A172 (cell line): ENCODE data around the gene SLC9A8. TPM values are rescaled to one million over a fixed set of nuclear protein-coding genes. Genes with fewer than 3 reads are reported as not detected.

Experiments used
- DNase-seq: peaks from one replicate; pipeline ENCODE4 v3.0.0-alpha.2; 2015; ENCODE audit warnings: low spot score
- total RNA-seq: library from RNA; depleted of rRNA; stranded (reverse); fragments of >200 nt; shearing (Covaris generic); gene quantifications from 2 replicates; pipeline ENCODE4 v1.2.3, GENCODE V29; 2014

Gene SLC9A8
- total RNA-seq, 1 experiment from 2014 or later: 9.9 TPM

DNA sequence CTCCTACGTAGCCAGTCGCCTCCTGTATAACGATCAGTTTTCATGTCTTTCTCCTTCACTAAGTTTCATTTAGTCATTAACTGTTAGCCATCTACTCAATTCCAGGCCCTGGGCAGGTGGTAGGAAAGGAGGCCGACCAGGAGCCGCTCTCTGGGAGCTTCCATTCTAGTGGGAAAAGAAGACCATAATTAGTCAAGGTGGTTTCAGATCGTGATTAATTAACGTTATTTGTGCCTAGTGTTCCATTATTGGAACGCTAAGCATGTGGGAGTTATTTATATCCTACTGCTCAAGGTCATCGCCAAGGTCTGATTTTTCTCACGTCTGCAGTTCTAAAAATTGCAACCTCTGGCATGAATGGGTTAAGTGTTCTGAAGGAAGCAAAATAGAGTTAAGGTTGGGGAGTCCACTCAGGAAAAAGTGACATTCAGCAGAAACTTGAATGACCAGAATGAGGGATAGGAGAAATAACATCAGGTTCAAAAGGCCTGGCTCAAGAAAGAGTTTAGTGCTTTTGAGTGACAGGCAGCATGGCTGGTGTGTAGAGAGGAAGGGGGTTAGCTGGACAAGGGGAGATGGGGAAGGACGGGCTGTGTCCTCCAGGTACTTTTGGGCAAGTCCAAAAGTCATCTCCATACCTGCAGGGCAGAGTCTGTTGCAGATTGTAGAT lies 812 bp downstream of the SLC9A8 start:
- no peak for DNase-seq

DNA sequence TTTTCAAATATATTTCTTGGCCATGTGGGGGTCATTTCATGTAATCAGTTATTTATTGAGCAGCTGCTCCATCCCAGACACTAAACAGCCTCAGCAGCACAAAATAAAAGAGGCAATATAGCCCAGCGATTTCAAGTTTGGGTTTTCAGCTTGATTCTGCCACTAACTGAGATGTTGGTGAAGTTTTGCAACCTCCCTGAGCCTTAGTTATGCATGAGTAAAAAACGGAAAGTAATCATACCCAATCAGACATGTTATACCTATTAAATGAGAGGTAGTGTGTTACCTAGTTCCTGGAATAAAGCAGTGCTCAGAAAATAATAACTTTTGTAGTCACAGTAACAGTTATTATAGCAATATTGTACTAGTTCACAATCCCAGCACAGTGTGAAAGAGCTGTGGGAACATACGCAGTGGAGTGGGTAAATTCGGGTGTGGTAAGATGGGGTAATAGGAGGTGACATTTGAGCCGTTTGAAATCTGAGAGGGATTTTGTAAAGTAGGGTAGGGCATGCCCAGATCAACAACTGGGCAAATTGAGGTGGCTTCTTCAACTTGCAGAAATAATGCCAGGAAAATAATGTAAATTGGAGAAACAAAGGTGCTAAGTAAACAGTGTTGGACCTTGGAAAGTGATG lies 1.5 kb downstream of the SLC9A8 start:
- no peak for DNase-seq

DNA sequence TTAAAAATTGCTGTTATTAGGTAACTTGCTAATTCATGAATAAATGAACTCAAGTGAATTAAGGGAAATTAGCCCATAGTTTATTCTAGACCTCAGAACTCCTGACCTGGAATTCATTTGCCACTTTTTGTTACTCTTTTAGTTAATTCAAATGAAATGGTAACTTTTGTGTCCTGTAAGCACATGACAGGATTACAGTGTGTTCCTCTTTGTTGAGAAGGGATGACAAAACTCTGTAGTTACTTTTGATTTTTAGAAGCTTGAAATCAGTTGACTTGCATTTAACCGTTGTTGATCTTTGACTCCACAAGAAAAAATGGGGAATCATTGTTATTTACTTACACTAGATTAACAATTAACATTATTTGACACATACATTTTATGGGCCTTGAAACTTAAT lies 6.2 kb downstream of the SLC9A8 start:
- DNase-seq: no peak

DNA sequence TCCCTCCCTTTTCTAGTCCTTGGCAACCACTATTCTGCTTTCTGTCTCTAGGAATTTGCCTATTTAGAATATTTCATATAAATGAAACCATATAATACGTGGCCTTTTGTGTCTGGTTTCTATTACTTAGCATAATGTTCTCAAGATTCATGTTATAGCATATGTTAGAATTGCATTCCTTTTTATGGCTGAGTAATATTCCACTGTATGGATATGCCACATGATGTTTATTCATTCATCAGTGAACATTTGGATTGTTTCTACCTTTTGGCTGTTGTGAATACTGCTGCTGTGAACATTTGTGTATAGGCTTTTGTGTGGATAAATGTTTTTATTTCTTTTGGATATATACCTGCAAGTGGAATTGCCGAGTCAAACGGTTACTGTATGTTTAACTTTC lies 7.1 kb downstream of the SLC9A8 start:
- no peak for DNase-seq

DNA sequence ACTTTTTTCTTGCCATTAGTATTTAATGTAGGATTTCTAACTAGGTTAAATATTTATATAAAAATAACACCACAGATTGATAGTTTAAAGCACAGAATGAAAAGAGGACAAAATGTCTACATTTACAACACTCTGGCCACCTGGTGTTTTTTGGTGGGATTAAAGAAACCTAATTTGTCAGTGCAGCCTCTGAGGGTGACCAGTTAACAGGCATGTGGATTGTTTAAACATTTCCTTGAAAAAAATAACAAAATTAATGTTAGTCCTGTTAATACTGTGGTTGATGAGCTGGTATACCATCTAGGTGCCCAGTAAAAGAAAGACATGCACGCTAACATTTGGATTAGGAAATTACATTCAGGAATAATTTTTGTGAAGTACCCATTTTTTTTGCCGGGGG lies 8.8 kb downstream of the SLC9A8 start:
- DNase-seq: no peak

GRCh38 chr20:49821870-49822331 lies 9.3 kb downstream of the SLC9A8 start:
- DNase-seq: peak; percentile 40

GRCh38 chr20:49823152-49823847 lies 10.7 kb downstream of the SLC9A8 start:
- DNase-seq: no peak

DNA sequence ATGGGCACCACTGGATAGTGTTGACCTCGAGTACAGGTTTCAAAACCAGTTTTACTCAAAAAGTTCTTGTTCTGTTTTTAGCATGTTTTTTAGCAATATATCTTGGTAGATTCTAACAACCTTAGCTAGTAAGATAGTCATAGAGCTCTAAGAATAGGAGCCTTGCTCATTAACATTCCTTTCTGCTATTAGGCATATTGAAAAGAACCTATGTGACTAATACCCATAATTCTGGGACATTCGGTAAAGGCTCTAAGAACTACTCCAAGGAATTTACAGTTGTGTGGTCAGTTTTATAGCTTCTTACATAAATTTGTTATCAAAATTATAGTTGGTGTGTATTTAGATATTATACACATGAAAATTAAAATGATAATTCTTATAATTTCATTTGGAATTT lies 11.6 kb downstream of the SLC9A8 start:
- no peak for DNase-seq

DNA sequence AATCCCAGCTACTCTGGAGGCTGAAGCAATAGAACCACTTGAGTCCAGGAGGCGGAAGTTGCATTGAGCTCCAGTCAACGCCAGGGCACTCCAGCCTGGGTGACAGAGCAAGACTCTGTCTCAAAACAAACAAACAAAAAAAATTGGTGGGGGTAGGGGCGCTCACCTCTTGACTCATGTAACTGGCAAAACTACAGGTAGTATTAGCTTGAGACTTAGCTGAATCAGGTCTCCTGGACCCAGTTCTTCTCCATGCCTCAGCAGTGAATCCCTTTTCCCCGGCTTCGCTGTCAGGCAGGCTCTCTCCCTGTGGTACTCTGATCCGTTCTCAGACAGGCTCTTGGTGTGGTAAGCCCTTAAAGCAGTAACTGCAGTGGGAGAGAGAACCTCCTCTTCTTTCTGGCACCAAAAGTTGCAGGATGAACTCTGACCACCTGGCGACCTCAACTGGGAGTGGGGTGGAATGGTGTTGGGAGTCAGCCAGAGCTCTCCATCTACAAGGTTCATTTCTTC lies 12.9 kb downstream of the SLC9A8 start:
- DNase-seq: no peak

- no peak for DNase-seq
Observed at GRCh38 chr20:49831022-49831769, 18.6 kb downstream of the SLC9A8 start.

- no peak for DNase-seq
Observed at GRCh38 chr20:49831770-49832631, 19.4 kb downstream of the SLC9A8 start.

GRCh38 chr20:49832632-49833327 lies 20.2 kb downstream of the SLC9A8 start:
- DNase-seq: no peak

GRCh38 chr20:49833483-49833882 lies 20.9 kb downstream of the SLC9A8 start:
- no peak for DNase-seq

DNA sequence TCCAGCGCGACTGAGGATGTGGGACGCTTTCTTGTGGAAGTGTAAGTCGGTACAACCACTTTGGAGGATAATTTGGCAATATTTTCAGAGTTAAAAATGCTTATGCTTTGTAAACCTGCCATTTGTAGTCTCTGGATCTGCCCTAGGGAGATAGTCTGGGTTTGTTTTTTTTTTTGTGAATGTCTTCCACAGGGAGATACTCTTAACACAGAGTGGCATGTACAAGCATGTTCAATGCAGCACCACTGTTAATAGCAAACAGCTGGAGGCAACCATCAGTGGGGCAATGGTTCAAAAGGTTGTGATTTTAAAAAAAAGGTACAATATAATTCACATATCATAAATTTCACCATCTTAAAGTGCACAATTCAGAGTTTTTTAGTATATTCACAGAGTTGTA lies 22.4 kb downstream of the SLC9A8 start:
- no peak for DNase-seq

GRCh38 chr20:49838546-49838945 lies 25.9 kb downstream of the SLC9A8 start:
- no peak for DNase-seq

- DNase-seq: no peak
Observed at GRCh38 chr20:49843139-49843538, 30.5 kb downstream of the SLC9A8 start.

GRCh38 chr20:49843770-49844380 lies 31.2 kb downstream of the SLC9A8 start:
- no peak for DNase-seq

DNA sequence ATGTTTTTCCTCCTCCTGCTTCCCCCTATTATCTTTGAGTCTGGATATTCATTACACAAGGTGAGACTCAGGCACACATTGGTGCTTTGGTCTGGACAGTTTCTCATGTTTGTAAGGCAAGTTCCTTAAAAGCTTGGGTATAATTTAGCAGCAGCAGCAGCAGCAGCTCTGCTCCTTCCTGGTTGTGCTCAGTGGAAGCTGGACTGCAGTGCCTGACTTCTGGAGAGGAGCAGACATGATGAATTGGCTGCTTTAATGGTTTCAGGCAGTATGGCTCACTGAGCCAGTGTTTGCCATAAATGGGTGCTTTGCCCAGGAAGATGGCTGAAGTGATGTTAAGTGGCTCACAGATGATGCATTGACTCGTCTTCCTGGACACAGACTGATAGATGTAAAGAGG lies 32.4 kb downstream of the SLC9A8 start:
- no peak for DNase-seq

- DNase-seq: peak; percentile 74
Observed at GRCh38 chr20:49846206-49846807, 33.7 kb downstream of the SLC9A8 start.
